Naive B cell (primary cell): ENCODE measurements around the gene ZNF649. TPM values are rescaled to one million over a fixed set of nuclear protein-coding genes. Genes with fewer than 3 reads are reported as not detected.
A peak's percentile ranks its signal among the peaks of the same experiment; 100 is the strongest.
"Not testable (repeated sequence)": the region's sequence is repeated elsewhere in the genome, so short reads cannot be mapped to it uniquely, and the experiment has no call there.

Source experiments
- ATAC-seq, 2 donors: fragments of 150-1000 bp; cut with Tn5 transposase; 2 replicates each; pipeline ENCODE4 v1.10.0; 2021; ENCODE audit warnings: low read depth in 2 of 2, mild to moderate bottlenecking in 2 of 2, moderate library complexity in 2 of 2
- DNase-seq: peaks from one replicate; pipeline ENCODE4 v3.0.0; 2022
- H3K27ac Mint-ChIP-seq, 6 donors: one replicate each; pipeline ENCODE4 v1.8.0; 2020 to 2022; ENCODE audit warnings: mild to moderate bottlenecking in 6 of 6, mixed read lengths in 6 of 6, moderate library complexity in 5 of 6, inconsistent platforms in 2 of 6
- H3K27me3 Mint-ChIP-seq, 3 donors: one replicate each; pipeline ENCODE4 v1.8.0; 2021 to 2022; ENCODE audit warnings: mixed read lengths in 3 of 3, mild to moderate bottlenecking in 1 of 3
- H3K36me3 Mint-ChIP-seq, 2 donors: one replicate each; pipeline ENCODE4 v1.8.0; 2020 to 2022; ENCODE audit warnings: mixed read lengths in 2 of 2, inconsistent platforms in 1 of 2, mild to moderate bottlenecking in 1 of 2
- H3K4me1 Mint-ChIP-seq, 3 donors: one replicate each; pipeline ENCODE4 v1.8.0; 2020 to 2022; ENCODE audit warnings: mixed read lengths in 3 of 3, inconsistent platforms in 1 of 3, mild to moderate bottlenecking in 1 of 3, moderate library complexity in 1 of 3
- H3K4me3 Mint-ChIP-seq, 8 donors: one replicate each; pipeline ENCODE4 v1.8.0; 2020 to 2022; ENCODE audit warnings: mild to moderate bottlenecking in 8 of 8, mixed read lengths in 8 of 8, moderate library complexity in 8 of 8, inconsistent platforms in 2 of 8
- H3K9me3 Mint-ChIP-seq, 7 donors: one replicate each; pipeline ENCODE4 v1.8.0; 2020 to 2022; ENCODE audit warnings: mixed read lengths in 7 of 7, mild to moderate bottlenecking in 5 of 7, inconsistent platforms in 2 of 7, moderate library complexity in 1 of 7
- polyA plus RNA-seq, 6 donors: library from polyadenylated mRNA; unstranded; fragments of 300-500 nt; fragmentation: Illumina TruSeq; gene quantifications; one replicate each; pipeline ENCODE4 v1.2.3, GENCODE V29; 2021; ENCODE audit warnings: low read depth in 6 of 6

The ZNF649 gene
- polyA plus RNA-seq, 6 donors from 2014 or later: 8.3 to 17.7 (median 13.0) TPM

DNA sequence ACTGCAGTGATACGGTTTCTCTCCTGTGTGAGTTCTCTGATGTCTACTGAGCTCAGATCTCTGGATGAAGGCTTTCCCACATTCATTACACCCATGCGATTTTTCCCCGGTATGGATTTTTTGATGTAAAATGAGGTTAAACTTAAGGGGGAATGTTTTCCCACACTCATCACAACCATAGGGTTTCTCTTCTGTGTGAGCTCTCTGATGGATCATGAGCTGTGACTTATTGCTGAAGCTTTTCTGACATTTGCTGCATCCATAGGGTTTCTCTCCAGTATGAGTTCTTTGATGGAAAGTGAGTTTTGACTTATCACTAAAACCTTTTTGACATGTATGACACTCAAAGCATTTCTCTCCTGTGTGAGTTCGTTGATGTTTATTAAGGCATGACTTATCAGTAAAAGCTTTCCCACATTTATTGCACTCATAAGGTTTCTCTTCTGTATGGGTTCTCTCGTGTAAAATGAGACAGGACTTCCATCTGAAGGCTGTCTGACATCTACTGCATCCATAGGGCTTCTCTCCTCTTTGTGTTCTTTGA lies 10.6 kb upstream of the ZNF649 start:
- ATAC-seq (no peak), DNase-seq (no peak)
- H3K36me3 Mint-ChIP-seq: peaks cover 24 to 48% of the 10 kb centered on the region in 2 donors

DNA sequence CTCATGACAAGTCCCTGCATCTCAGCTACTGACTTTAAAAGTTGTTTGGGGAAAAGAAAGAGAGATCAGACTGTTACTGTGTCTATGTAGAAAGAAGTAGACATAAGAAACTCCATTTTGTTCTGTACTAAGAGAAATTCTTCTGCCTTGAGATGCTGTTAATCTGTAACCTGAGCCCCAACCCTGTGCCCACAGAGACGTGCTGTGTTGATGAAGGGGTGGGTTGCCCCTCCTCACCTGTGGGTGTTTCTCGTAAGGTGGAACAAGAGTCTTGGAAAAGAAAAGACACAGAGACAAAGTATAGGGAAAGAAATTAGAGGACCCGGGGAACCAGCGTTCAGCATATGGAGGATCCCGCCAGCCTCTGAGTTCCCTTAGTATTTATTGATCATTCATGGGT lies 3.2 kb upstream of the ZNF649 start:
- Mint-ChIP-seq H3K4me3 (peak overlapping the region in 1 of 8 donors; percentile 56), H3K4me1 (peaks cover 15 to 22% (median 21%) of the 10 kb centered on the region in 3 donors), H3K27me3 (peaks cover 13 to 40% (median 22%) of the 10 kb centered on the region in 3 donors), H3K27ac (peak overlapping the region in 1 of 6 donors; percentile 33), H3K36me3 (peaks cover 16 to 40% of the 10 kb centered on the region in 2 donors), H3K9me3 (peaks cover 11 to 84% (median 68%) of the 10 kb centered on the region in 7 donors)
- not testable (repeated sequence) for DNase-seq, ATAC-seq

More for the DNA sequence above, 10.6 kb upstream of the ZNF649 start:
- Mint-ChIP-seq H3K4me3 (no peak overlapping the region), H3K27me3 (peaks cover 0 to 2% (median 0%) of the 10 kb centered on the region in 3 donors), H3K9me3 (peaks cover 24 to 87% (median 75%) of the 10 kb centered on the region in 7 donors), H3K4me1 (peaks cover 4 to 6% (median 5%) of the 10 kb centered on the region in 3 donors), H3K27ac (no peak overlapping the region)

DNA sequence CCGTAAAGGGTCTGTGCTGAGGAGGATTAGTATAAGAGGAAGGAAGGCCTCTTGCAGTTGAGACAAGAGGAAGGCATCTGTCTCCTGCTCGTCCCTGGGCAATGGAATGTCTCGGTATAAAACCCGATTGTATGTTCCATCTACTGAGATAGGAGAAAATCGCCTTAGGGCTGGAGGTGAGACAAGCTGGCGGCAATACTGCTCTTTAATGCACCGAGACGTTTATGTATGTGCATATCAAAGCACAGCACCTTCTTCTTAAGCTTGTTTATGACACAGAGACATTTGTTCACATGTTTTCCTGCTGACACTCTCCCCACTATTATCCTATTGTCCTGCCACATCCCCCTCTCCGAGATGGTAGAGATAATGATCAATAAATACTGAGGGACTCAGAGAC lies 1.3 kb upstream of the ZNF649 start:
- ATAC-seq, DNase-seq, H3K27ac Mint-ChIP-seq: not testable (repeated sequence)
- H3K27me3 Mint-ChIP-seq: peaks cover 13 to 40% (median 22%) of the 10 kb centered on the region in 3 donors
- H3K4me3 Mint-ChIP-seq: peak overlapping the region in 2 of 8 donors; percentile 25 to 64
- peaks cover 23 to 47% of the 10 kb centered on the region in 2 donors for H3K36me3 Mint-ChIP-seq
- H3K9me3 Mint-ChIP-seq: peaks cover 15 to 87% (median 60%) of the 10 kb centered on the region in 7 donors
- peaks cover 19 to 30% (median 30%) of the 10 kb centered on the region in 3 donors for H3K4me1 Mint-ChIP-seq

DNA sequence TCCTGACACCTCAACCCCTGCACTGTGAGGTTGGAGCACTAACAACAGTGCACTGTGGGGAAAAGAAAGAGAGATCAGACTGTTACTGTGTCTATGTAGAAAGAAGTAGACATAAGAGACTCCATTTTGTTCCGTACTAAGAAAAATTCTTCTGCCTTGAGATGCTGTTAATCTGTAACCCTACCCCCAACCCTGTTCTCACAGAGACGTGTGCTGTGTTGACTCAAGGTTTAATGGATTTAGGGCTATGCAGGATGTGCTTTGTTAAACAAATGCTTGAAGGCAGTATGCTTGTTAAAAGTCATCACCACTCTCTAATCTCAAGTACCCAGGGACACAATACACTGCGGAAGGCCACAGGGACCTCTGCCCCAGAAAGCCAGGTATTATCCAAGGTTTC lies 822 bp upstream of the ZNF649 start:
- not testable (repeated sequence) for DNase-seq, H3K27ac Mint-ChIP-seq, ATAC-seq
- peaks cover 13 to 40% (median 22%) of the 10 kb centered on the region in 3 donors for H3K27me3 Mint-ChIP-seq
- peaks cover 27 to 52% of the 10 kb centered on the region in 2 donors for H3K36me3 Mint-ChIP-seq
- peaks cover 15 to 87% (median 62%) of the 10 kb centered on the region in 7 donors for H3K9me3 Mint-ChIP-seq
- H3K4me3 Mint-ChIP-seq: peak overlapping the region in 2 of 8 donors; percentile 64 to 100
- peaks cover 19 to 30% (median 30%) of the 10 kb centered on the region in 3 donors for H3K4me1 Mint-ChIP-seq

DNA sequence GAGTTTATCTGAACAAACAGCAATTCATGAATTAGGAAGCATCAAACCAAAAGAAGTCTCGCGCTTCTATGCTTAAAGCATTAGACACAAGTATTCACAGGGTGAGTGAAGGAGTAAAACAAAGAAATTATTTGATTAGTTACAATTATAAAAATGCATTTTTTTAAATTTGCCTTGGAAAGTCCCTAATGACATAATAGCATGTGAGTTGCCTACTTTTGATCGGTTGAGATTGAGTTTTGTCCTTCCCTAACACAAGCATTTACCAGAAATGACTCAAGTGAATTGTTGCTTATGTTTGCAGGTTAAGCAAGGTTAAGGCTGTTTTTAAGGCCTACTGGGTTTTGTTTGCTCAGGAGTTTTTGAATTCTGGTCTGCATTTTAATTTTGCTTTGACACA lies 389 bp upstream of the ZNF649 start:
- no peak for DNase-seq
- H3K27me3 Mint-ChIP-seq: peaks cover 13 to 36% (median 22%) of the 10 kb centered on the region in 3 donors
- H3K27ac Mint-ChIP-seq: peak overlapping the region in 2 of 6 donors; percentile 97
- H3K4me3 Mint-ChIP-seq: peak overlapping the region; percentile 95 to 100 (median 98)
- peaks cover 19 to 30% (median 30%) of the 10 kb centered on the region in 3 donors for H3K4me1 Mint-ChIP-seq
- peaks cover 15 to 87% (median 62%) of the 10 kb centered on the region in 7 donors for H3K9me3 Mint-ChIP-seq
- H3K36me3 Mint-ChIP-seq: peaks cover 31 to 56% of the 10 kb centered on the region in 2 donors
- ATAC-seq: peak; percentile 11

DNA sequence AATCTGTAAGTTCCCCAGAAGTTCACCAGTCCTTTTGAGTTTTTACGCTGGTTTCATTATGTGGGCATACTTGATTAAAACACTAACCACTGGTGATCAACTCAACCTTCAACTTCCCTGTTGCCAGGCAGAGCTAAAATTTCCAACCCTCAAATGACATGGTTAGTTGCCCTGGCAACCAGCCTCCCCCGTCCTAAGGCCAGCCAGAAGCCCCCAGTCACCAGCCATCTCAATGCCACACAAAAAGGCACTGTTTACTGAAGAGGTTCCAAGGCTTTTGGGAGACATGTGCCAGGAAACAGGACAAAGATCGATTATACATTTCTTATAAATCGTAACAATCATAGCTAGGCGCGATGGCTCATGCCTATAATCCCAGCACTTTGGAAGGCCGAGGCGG lies 1.6 kb downstream of the ZNF649 start:
- peaks cover 15 to 84% (median 53%) of the 10 kb centered on the region in 7 donors for H3K9me3 Mint-ChIP-seq
- H3K4me3 Mint-ChIP-seq: peak overlapping the region; percentile 66 to 100 (median 98)
- H3K27ac Mint-ChIP-seq: peak overlapping the region in 2 of 6 donors; percentile 37 to 47
- ATAC-seq (no peak), DNase-seq (no peak)
- H3K36me3 Mint-ChIP-seq: peaks cover 29 to 49% of the 10 kb centered on the region in 2 donors
- H3K4me1 Mint-ChIP-seq: peaks cover 19 to 30% (median 30%) of the 10 kb centered on the region in 3 donors
- H3K27me3 Mint-ChIP-seq: peaks cover 7 to 16% (median 9%) of the 10 kb centered on the region in 3 donors

DNA sequence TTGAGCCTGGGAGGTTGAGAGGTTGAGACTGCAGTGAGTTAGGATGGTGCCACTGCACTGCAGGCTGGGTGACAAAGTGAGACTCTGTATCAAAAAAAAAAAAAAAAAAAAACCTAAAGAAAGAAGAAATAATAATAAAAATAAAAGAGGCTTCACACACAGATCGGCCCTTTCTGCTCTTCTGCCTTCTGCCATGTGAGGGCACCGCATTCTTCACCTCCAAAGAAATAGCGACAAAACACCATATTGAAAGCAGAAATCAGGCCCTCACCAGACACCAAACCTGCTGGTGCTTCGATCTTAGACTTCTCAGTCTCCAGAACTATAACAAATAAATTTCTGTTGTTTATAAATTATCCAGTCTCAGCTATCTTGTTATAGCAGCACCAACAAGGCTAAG lies 3.0 kb downstream of the ZNF649 start:
- Mint-ChIP-seq H3K36me3 (peaks cover 36 to 48% of the 10 kb centered on the region in 2 donors), H3K9me3 (peaks cover 8 to 85% (median 48%) of the 10 kb centered on the region in 7 donors), H3K27me3 (peaks cover 0 to 6% (median 0%) of the 10 kb centered on the region in 3 donors), H3K27ac (no peak overlapping the region), H3K4me1 (peaks cover 19 to 30% (median 30%) of the 10 kb centered on the region in 3 donors), H3K4me3 (peak overlapping the region in 3 of 8 donors; percentile 16 to 95 (median 30))
- DNase-seq: no peak
- ATAC-seq: no peak

DNA sequence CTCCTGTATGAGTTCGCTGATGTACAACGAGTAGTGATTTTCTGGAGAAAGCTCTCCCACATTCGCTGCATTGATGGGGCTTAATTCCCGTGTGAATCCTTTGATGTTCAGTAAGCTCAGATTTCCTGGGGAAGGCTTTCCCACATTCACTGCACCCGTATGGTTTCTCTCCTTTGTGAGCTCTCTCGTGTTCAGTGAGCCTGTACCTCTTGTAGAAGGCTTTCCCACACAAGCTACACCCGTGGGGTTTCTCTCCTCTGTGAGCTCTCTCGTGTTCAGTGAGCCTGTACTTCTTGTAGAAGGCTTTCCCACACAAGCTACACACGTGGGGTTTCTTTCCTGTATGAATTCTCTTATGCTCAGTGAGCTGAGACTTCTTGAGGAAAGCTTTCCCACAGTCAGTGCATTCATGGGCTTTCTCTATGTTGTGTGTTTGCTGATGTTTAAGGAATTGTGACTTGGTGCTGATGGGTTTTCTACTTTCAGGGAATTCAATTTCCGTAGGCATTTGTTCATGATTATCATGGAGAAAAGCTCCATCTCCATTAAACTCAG lies 13.5 kb downstream of the ZNF649 start:
- no peak for ATAC-seq
- Mint-ChIP-seq H3K4me3 (no peak overlapping the region), H3K36me3 (peaks cover 70 to 76% of the 10 kb centered on the region in 2 donors), H3K27ac (peak overlapping the region in 2 of 6 donors; percentile 30 to 66), H3K9me3 (peaks cover 29 to 96% (median 90%) of the 10 kb centered on the region in 7 donors), H3K27me3 (no peaks in the 10 kb centered on the region), H3K4me1 (peaks cover 0 to 16% (median 10%) of the 10 kb centered on the region in 3 donors)
- no peak for DNase-seq

DNA sequence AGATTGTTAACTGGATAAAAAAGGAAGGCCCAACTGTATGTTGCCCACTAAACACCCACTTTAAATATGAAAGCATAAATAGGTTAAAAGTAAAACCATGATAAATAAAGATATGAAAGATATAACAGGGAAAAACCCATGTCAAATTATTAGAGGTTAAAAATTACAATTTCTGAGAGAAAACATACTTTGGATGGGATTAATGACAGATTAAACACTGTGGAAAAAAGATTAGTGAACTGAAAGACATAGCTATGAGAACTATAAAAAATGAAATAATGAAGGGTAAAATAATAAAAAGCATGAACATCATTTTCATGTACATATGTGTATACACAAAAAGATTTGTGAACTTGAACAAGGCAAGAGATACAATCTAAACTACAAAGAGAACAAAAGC lies 14.9 kb downstream of the ZNF649 start:
- DNase-seq (no peak), ATAC-seq (no peak)
- H3K4me3 Mint-ChIP-seq: peak overlapping the region in 1 of 8 donors; percentile 20
- no peak overlapping the region for H3K27ac Mint-ChIP-seq
- peaks cover 0 to 16% (median 10%) of the 10 kb centered on the region in 3 donors for H3K4me1 Mint-ChIP-seq
- no peaks in the 10 kb centered on the region for H3K27me3 Mint-ChIP-seq
- H3K36me3 Mint-ChIP-seq: peaks cover 65 to 70% of the 10 kb centered on the region in 2 donors
- H3K9me3 Mint-ChIP-seq: peaks cover 24 to 94% (median 90%) of the 10 kb centered on the region in 7 donors

DNA sequence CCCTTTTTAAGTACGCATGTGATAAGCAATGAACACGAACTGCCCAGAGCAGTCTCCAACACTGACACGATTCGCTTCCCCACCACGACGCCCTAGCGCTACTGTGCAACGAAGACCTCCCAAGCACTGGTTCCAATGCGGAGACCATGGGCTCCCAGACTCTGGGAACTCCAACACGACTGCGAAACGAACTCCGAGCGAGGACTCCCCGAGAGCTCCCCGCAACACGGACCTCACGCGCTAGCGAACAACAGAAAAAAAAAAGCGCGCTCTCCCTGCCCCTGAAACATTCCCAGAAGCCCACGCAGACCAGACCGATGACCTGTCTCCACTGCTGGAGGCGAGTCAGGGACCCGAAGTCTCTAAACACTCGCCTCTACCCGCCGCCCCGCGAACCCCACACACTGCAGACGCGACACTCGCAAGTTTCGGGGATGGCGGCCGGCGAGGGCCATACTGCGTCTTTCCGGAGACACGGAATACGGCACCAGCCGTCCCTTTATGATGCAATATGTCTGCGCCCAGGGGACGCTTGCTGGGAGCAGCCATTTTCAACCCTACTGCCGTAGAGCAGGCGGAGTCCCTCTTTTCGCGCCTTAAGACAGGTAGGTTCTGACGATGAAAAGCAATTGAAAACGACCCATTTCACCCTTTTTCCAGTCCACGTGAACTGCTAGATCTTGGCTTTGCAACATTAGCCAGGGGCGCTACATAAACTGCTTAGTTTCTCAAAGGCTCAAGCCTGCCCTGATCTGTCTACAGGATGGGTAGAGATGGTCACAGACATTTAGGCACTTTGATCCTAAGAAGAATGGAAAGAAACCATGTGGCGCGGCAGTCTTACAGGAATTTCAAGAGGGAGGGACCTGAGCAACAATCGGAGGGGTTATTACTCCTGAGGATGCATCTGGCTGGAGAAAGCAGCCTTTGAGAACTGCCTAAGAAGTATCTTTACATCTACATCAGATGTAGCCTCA lies 17.0 kb downstream of the ZNF649 start, which contains the start of gene ZNF577:
Gene ZNF577, minus strand, starts transcription at position 430 of the 977 bp plus-strand sequence. CDS start 7,569 bp downstream, outside the sequence.
- peaks cover 16 to 91% (median 88%) of the 10 kb centered on the region in 7 donors for H3K9me3 Mint-ChIP-seq
- peak within 1 kb of the TSS; percentile 67 to 98 (median 93) for H3K27ac Mint-ChIP-seq
- DNase-seq (peak; percentile 76), ATAC-seq (peak; percentile 91 to 97)
- peaks cover 53 to 59% of the 10 kb centered on the region in 2 donors for H3K36me3 Mint-ChIP-seq
- H3K4me3 Mint-ChIP-seq: peak within 1 kb of the TSS; percentile 90 to 100 (median 97)
- H3K4me1 Mint-ChIP-seq: peaks cover 0 to 16% (median 10%) of the 10 kb centered on the region in 3 donors
- H3K27me3 Mint-ChIP-seq: no peaks in the 10 kb centered on the region

DNA sequence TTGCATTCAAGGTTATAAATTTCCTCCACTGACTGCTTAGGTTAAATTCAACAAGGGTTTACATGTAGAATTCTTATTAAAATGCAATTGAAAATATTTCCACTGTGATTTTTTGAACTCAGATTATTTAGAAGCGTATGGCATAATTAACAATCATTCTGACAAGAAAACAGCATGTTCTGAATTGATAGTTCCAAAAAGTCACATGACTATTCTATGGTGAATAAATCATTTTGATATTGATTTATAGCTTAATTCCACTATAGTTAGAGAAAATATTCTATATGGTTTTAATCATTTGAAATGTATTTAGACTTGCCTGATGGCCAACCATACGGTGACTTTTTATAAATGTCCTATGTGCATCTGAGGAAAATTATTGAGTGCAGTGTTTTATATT lies 20.1 kb downstream of the ZNF649 start:
- ATAC-seq (no peak), DNase-seq (no peak)
- Mint-ChIP-seq H3K27me3 (no peaks in the 10 kb centered on the region), H3K9me3 (peaks cover 19 to 90% (median 84%) of the 10 kb centered on the region in 7 donors), H3K4me1 (peaks cover 0 to 16% (median 10%) of the 10 kb centered on the region in 3 donors), H3K27ac (no peak overlapping the region), H3K4me3 (no peak overlapping the region), H3K36me3 (peaks cover 50 to 59% of the 10 kb centered on the region in 2 donors)

DNA sequence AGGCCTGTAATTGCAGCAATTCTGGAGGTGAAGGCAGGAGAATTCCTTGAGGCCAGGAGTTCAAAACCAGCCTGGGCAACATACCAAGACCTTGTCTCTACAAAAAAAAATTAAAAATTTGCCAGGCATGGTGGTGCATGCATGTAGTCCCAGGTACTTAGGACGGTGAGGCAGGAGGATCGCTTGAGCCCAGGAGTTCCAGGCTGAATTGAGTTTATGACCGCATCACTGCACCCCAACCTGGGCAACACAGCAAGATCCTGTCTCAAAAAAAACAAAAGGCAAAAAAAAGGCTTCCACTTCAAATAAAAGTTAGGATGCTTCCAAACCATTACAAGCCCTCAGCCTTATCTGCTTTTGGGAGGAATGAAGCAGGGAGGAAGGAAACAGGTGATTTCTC lies 22.3 kb downstream of the ZNF649 start:
- H3K4me1 Mint-ChIP-seq: peaks cover 0 to 6% (median 2%) of the 10 kb centered on the region in 3 donors
- peaks cover 15 to 86% (median 80%) of the 10 kb centered on the region in 7 donors for H3K9me3 Mint-ChIP-seq
- no peak for ATAC-seq
- no peak for DNase-seq
- no peak overlapping the region for H3K4me3 Mint-ChIP-seq
- H3K36me3 Mint-ChIP-seq: peaks cover 55 to 63% of the 10 kb centered on the region in 2 donors
- H3K27me3 Mint-ChIP-seq: no peaks in the 10 kb centered on the region
- H3K27ac Mint-ChIP-seq: no peak overlapping the region
